ENCODE measurements around the gene BCL2A1. TPM values are rescaled to one million over a fixed set of nuclear protein-coding genes. Genes with fewer than 3 reads are reported as not detected.

The BCL2A1 gene
- total RNA-seq, 1 donor from 2014 or later = 0.30 TPM

DNA sequence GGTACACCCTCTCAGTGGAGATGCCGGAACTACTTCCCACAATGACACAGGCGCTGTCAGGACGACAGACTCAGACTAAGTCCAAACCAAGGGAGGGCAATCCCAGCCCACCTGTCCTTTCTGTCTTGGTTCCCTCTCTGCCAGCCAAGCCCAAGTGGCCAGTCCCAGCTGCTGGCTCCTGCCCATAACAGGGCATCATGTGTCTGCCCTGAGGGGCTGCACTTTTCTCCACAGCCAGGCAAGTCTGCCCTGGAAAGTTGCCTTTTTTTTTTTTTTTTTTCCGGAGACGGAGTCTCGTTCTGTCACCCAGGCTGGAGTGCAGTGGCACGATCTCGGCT is 20.0 kb upstream of the BCL2A1 start:
- TF ChIP-seq, protein P1, sequence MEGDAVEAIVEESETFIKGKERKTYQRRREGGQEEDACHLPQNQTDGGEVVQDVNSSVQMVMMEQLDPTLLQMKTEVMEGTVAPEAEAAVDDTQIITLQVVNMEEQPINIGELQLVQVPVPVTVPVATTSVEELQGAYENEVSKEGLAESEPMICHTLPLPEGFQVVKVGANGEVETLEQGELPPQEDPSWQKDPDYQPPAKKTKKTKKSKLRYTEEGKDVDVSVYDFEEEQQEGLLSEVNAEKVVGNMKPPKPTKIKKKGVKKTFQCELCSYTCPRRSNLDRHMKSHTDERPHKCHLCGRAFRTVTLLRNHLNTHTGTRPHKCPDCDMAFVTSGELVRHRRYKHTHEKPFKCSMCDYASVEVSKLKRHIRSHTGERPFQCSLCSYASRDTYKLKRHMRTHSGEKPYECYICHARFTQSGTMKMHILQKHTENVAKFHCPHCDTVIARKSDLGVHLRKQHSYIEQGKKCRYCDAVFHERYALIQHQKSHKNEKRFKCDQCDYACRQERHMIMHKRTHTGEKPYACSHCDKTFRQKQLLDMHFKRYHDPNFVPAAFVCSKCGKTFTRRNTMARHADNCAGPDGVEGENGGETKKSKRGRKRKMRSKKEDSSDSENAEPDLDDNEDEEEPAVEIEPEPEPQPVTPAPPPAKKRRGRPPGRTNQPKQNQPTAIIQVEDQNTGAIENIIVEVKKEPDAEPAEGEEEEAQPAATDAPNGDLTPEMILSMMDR (IDR thresholded peaks at IDR 0.05; ENCODE audit: borderline replicate concordance) = no peak
- Histone ChIP-seq H3K9me3 (replicated peaks) (no peaks in the 10 kb centered on the region), H3K36me3 (no peaks in the 10 kb centered on the region), H3K27me3 (ENCODE audit: low read depth) (peaks cover 5% of the 10 kb centered on the region), H3K4me1 (no peaks in the 10 kb centered on the region), H3K4me3 (no peak overlapping the region), H3K27ac (replicated peaks) (no peak overlapping the region)
- DNase-seq = no peak
- intact Hi-C loops (cut with micrococcal nuclease) = no loop called here

DNA sequence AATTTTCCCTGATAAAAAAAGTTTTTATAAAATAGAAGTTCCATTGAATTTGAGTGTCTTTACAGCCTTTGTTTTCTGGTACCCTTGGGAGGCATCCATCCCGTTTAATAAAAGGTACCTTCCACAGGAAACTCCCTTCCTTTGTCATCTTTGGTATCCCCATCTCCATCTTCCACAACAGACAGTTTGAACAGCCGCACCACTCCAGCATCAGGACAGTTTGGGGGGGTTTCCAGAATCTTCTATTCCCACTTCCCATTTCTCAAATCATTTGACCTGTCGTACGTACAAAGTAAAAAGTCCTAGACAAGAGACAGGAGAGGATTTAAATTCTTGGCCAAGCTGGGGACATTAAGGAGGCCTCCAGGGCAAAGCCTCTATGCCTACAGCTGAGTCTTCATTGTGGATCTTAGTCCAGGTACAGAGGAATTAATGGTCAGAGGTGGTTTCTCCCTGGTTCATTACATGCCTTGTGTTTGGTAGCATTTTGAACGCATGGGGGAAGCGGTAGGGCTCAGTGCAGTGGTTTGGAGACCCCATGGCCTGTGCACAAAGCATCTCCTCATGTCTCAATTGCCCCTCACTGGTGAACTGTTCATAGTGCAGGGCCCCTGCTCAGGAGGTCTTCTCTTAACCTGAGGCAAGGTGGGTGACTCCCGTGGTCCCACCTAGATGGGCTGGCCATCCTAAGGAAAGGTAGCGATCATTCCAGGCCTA is 19.4 kb upstream of the BCL2A1 start:
- H3K36me3 ChIP-seq = no peaks in the 10 kb centered on the region
- H3K4me3 ChIP-seq = no peak overlapping the region
- intact Hi-C loops (cut with micrococcal nuclease) = no loop called here
- DNase-seq = no peak
- H3K9me3 ChIP-seq (replicated peaks) = no peaks in the 10 kb centered on the region
- H3K4me1 ChIP-seq = no peaks in the 10 kb centered on the region
- no peak overlapping the region for H3K27ac ChIP-seq (replicated peaks)
- TF ChIP-seq, protein P1 (IDR thresholded peaks at IDR 0.05; ENCODE audit: borderline replicate concordance) = no peak
- H3K27me3 ChIP-seq (ENCODE audit: low read depth) = peaks cover 5% of the 10 kb centered on the region

DNA sequence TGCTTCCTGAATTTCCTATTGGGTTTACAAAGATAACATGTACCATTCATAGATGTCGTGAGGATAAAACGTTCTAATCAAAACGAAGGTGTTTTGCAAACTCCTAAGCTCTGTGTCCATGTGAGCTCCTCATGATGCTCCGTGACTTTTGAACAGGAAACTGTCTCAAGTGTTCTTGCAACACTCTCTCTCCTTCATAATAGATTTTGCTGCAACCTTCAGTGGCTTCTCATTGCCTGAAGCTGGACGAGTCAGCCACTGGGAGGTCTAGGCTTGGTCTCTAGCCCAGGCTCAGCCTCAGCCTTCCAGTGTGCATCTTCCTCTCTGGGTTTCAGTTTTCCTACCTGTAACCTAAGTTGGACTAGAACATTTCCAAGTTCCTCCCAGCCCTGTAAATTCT is 18.7 kb upstream of the BCL2A1 start:
- Histone ChIP-seq H3K36me3 (no peaks in the 10 kb centered on the region), H3K4me1 (no peaks in the 10 kb centered on the region), H3K9me3 (replicated peaks) (no peaks in the 10 kb centered on the region), H3K4me3 (no peak overlapping the region), H3K27ac (replicated peaks) (no peak overlapping the region), H3K27me3 (ENCODE audit: low read depth) (peaks cover 5% of the 10 kb centered on the region)
- TF ChIP-seq, protein P1 (IDR thresholded peaks at IDR 0.05; ENCODE audit: borderline replicate concordance) = no peak
- DNase-seq = no peak
- intact Hi-C loops (cut with micrococcal nuclease) = no loop called here

DNA sequence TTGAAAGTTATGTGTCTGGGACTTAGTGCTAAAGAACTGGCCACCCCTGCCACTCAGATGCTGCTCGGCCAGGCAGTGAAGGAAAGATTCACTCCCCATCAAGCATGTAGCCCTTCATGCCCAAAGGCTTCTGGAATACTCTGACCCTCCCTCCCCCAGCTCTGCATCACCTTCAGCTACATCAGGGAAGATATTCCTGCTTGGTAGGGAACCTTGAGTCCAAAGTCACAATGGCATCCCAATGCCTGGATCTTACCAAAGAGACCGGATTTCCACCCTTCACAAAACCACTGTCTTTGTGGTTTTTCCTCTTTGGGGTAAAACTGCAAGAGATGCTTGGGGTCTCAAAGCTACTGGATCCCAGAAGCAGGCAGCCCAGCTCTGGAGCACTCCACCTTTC is 18.2 kb upstream of the BCL2A1 start:
- intact Hi-C loops (cut with micrococcal nuclease) = no loop called here
- no peak for DNase-seq
- TF ChIP-seq, protein P1 (IDR thresholded peaks at IDR 0.05; ENCODE audit: borderline replicate concordance) = no peak
- Histone ChIP-seq H3K4me3 (no peak overlapping the region), H3K9me3 (replicated peaks) (no peaks in the 10 kb centered on the region), H3K27me3 (ENCODE audit: low read depth) (peaks cover 5% of the 10 kb centered on the region), H3K4me1 (no peaks in the 10 kb centered on the region), H3K36me3 (no peaks in the 10 kb centered on the region), H3K27ac (replicated peaks) (no peak overlapping the region)

DNA sequence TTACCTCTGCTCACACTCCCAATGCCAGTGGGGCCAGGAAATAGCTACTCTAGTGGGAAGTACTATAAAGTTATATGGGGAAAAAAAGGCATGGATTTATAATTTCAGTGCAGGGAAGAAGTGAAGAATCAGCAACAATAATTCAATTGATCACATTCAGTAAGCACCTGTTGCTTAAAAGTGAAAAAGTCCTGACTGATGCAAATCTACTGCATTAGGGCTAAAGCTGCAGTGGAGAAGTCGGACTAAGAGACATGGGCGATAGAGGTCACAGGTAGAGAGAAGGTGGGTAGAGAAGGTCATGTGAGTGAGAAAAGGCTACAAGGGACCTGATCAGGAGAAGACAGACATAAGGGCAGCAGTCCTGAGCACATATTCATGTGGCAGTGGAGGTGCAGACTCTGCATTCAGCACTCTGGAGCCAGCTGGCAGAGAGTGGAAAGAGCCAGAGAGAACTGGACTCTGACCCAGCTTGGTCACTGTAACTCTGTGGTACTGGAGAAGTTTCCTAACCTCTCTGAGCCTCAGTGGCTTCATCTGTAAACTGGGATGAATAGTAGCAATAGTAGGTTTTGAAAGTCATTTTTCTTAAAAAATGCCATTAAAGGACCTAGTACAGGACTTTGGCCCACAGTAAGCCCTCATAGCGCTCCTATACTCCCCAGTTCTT is 17.6 kb upstream of the BCL2A1 start:
- no peak overlapping the region for H3K27ac ChIP-seq (replicated peaks)
- TF ChIP-seq, protein P1 (IDR thresholded peaks at IDR 0.05; ENCODE audit: borderline replicate concordance) = no peak
- no peaks in the 10 kb centered on the region for H3K4me1 ChIP-seq
- no peaks in the 10 kb centered on the region for H3K9me3 ChIP-seq (replicated peaks)
- intact Hi-C loops (cut with micrococcal nuclease) = no loop called here
- no peak for DNase-seq
- peaks cover 5% of the 10 kb centered on the region for H3K27me3 ChIP-seq (ENCODE audit: low read depth)
- no peak overlapping the region for H3K4me3 ChIP-seq
- H3K36me3 ChIP-seq = no peaks in the 10 kb centered on the region

Measured in left ventricle myocardium inferior (tissue), 1 donor.